Transverse colon (tissue), 4 donors: ENCODE data around the gene GALNT18. TPM values are rescaled to one million over a fixed set of nuclear protein-coding genes. Genes with fewer than 3 reads are reported as not detected.

Experiments
- DNase-seq: peaks from one replicate; pipeline ENCODE4 v3.0.0-alpha.2; 2019
- H3K27ac ChIP-seq, 4 donors: fragments of 200-600 bp; sonication (generic); 2 replicates each; pipeline ENCODE4 v1.5.1; 2016 to 2018; ENCODE audit warnings: inconsistent platforms in 4 of 4
- H3K27me3 ChIP-seq: fragments of 200-600 bp; sonication (generic); 2 replicates; pipeline ENCODE4 v1.5.1; 2017; ENCODE audit warnings: inconsistent platforms
- H3K36me3 ChIP-seq, 4 donors: fragments of 200-600 bp; sonication (generic); 2 replicates each; pipeline ENCODE4 v1.5.1; 2017 to 2019; ENCODE audit warnings: inconsistent platforms in 4 of 4
- H3K4me1 ChIP-seq, 4 donors: fragments of 200-600 bp; sonication (generic); 2 replicates each; pipeline ENCODE4 v1.5.1; 2017 to 2020; ENCODE audit warnings: inconsistent platforms in 4 of 4
- H3K4me3 ChIP-seq, 4 donors: fragments of 200-600 bp; sonication (generic); 1 replicate in 1 of 4; 2 replicates in 3 of 4; pipeline versions ENCODE4 v1.5.1 to v1.6.1; 2017 to 2019; ENCODE audit warnings: inconsistent platforms in 4 of 4
- H3K9me3 ChIP-seq, 2 donors: fragments of 200-600 bp; sonication (generic); 2 replicates each; pipeline ENCODE4 v1.5.1; 2017 to 2019; ENCODE audit warnings: inconsistent platforms in 2 of 2
- CTCF ChIP-seq, 5 experiments: fragments of 200-600 bp in 3 of 5; fragments of 450-650 bp in 2 of 5; sonication (generic) in 3 of 5; IDR thresholded peaks; 1 replicate in 2 of 5; 2 replicates in 3 of 5; pipeline ENCODE4 v1.5.1; 2016 to 2017; ENCODE audit warnings: antibody characterized with exemption in 5 of 5, inconsistent platforms in 3 of 5, mild to moderate bottlenecking in 2 of 5, moderate library complexity in 1 of 5
- EP300 ChIP-seq: sonication (generic); formaldehyde crosslinking; IDR thresholded peaks from one replicate; pipeline ENCODE4 v1.6.1; 2017; ENCODE audit warnings: antibody characterized with exemption, low read depth
- POLR2A ChIP-seq: fragments of 450-650 bp; IDR thresholded peaks from one replicate; pipeline ENCODE4 v1.6.1; 2016; ENCODE audit warnings: antibody characterized with exemption, mild to moderate bottlenecking, moderate library complexity
- POLR2AphosphoS5 ChIP-seq, 3 donors: sonication (generic); formaldehyde crosslinking; IDR thresholded peaks; one replicate each; pipeline ENCODE4 v1.6.1; 2016; ENCODE audit warnings: antibody characterized with exemption in 3 of 3
- WGBS, 2 donors: methylation state at CpG; one replicate each; pipeline ENCODE4 v1.1.5; 2018; ENCODE audit warnings: low coverage in 1 of 2; 5-methylcytosine and 5-hydroxymethylcytosine counted together
- in situ Hi-C, 4 donors: fragments of 200-750 bp; cut with MboI; loops; one replicate each; pipeline versions ENCODE4 v1.15.0 to v1.15.1; 2017; ENCODE audit warnings: low sequenced_read_pairs in 3 of 4, low pct_ligation_motif_present in 1 of 4, low pct_unique_long_range_greater_than_20kb in 1 of 4
- intact Hi-C: fragments of 100-400 bp; cut with DNase I; formaldehyde crosslinking; loops from one replicate; pipeline ENCODE4 v1.15.1; 2023; ENCODE audit warnings: low total_unique reads
- total RNA-seq, 4 donors: library from RNA; depleted of rRNA; stranded (reverse); fragments of >200 nt; gene quantifications; one replicate each; pipeline ENCODE4 v1.1.0, GENCODE V29; 2016

GALNT18 gene
- total RNA-seq, 4 donors from 2014 or later = 5.6 to 22.1 (median 8.4) TPM

GRCh38 chr11:11336664-11337063 is 285.1 kb downstream of the GALNT18 start:
- intact Hi-C loops = no loop called here
- in situ Hi-C loops = no loop called here
- Histone ChIP-seq H3K27me3 (no peaks in the 10 kb centered on the region), H3K27ac (no peak overlapping the region), H3K9me3 (no peaks in the 10 kb centered on the region), H3K4me1 (no peaks in the 10 kb centered on the region), H3K4me3 (no peak overlapping the region), H3K36me3 (no peaks in the 10 kb centered on the region)
- no peak for DNase-seq
- 38 to 58% methylated on average over 4 of the region's 4 CpGs for WGBS, 2 donors
- no peak for TF ChIP-seq POLR2A

GRCh38 chr11:11335043-11335442 is 286.8 kb downstream of the GALNT18 start:
- Histone ChIP-seq H3K27ac (no peak overlapping the region), H3K36me3 (no peaks in the 10 kb centered on the region), H3K27me3 (no peaks in the 10 kb centered on the region), H3K4me3 (no peak overlapping the region), H3K4me1 (no peaks in the 10 kb centered on the region), H3K9me3 (no peaks in the 10 kb centered on the region)
- DNase-seq = no peak
- 75 to 89% methylated on average over 2 of the region's 2 CpGs for WGBS, 2 donors
- TF ChIP-seq CTCF (IDR thresholded peaks at IDR 0.05) (no peak), POLR2A (no peak), EP300 (no peak), POLR2AphosphoS5 (IDR thresholded peaks at IDR 0.05) (no peak)
- in situ Hi-C loops = no loop called here
- intact Hi-C loops = no loop called here

GRCh38 chr11:11334607-11335006 is 287.2 kb downstream of the GALNT18 start:
- WGBS, 2 donors = 59 to 63% methylated on average over 4 of the region's 4 CpGs
- in situ Hi-C loops (no loop called here), intact Hi-C loops (no loop called here)
- H3K9me3 ChIP-seq = no peaks in the 10 kb centered on the region
- no peaks in the 10 kb centered on the region for H3K27me3 ChIP-seq
- TF ChIP-seq CTCF (IDR thresholded peaks at IDR 0.05) (no peak), EP300 (no peak), POLR2A (no peak), POLR2AphosphoS5 (IDR thresholded peaks at IDR 0.05) (no peak)
- no peak overlapping the region for H3K4me3 ChIP-seq
- H3K36me3 ChIP-seq = no peaks in the 10 kb centered on the region
- no peak for DNase-seq
- no peak overlapping the region for H3K27ac ChIP-seq
- H3K4me1 ChIP-seq = no peaks in the 10 kb centered on the region

- WGBS, 2 donors = 65 to 84% methylated on average over 4 to 5 of the region's 5 CpGs
- in situ Hi-C loops (no loop called here), intact Hi-C loops (no loop called here)
- no peaks in the 10 kb centered on the region for H3K27me3 ChIP-seq
- TF ChIP-seq POLR2AphosphoS5 (IDR thresholded peaks at IDR 0.05) (no peak), CTCF (IDR thresholded peaks at IDR 0.05) (no peak), EP300 (no peak), POLR2A (no peak)
- no peak overlapping the region for H3K4me3 ChIP-seq
- no peaks in the 10 kb centered on the region for H3K9me3 ChIP-seq
- H3K36me3 ChIP-seq = no peaks in the 10 kb centered on the region
- no peak overlapping the region for H3K27ac ChIP-seq
- H3K4me1 ChIP-seq = no peaks in the 10 kb centered on the region
- DNase-seq = no peak
Measured at GRCh38 chr11:11332141-11332710, 289.6 kb downstream of the GALNT18 start.
